HepG2 (cell line): ENCODE results near the gene ZIC2. TPM values are rescaled to one million over a fixed set of nuclear protein-coding genes. Genes with fewer than 3 reads are reported as not detected.

Experiments used
- ATAC-seq: fragments of 200-7000 bp; cut with Tn5 transposase; 3 replicates; pipeline ENCODE4 v1.9.1; 2020; ENCODE audit warnings: mild to moderate bottlenecking, moderate library complexity
- BruUV-seq: library from RNA; stranded (reverse); fragments of 400-500 nt; replicated peaks from 2 replicates; lab custom pipeline; 2021; lab: Mats Ljungman, UMichigan
- CTCF ChIA-PET: fragments of 300-600 bp; formaldehyde crosslinking; extraction: SDS; loops from one replicate; lab custom pipeline; 2021; ENCODE audit warnings: low total read pairs, inconsistent platforms, low intra/inter-chr PET ratio; lab: Yijun Ruan, JAX
- POLR2A ChIA-PET: fragments of 350-600 bp; sonication (Branson Sonifier 250); formaldehyde crosslinking; loops from one replicate; lab custom pipeline; 2020; ENCODE audit warnings: antibody characterized with exemption, inconsistent platforms; lab: Yijun Ruan, JAX
- DNase-seq: peaks from one replicate; pipeline ENCODE4 v3.0.0-alpha.2; 2015; ENCODE audit warnings: low spot score
- FAIRE-seq: peaks from 3 replicates; lab custom pipeline; 2011; peaks lifted over from hg19 to GRCh38; lab: Jason Lieb, UNC
- H2AFZ ChIP-seq: one replicate; pipeline ENCODE4 v1.6.1; 2011; ENCODE audit warnings: low read length, inconsistent platforms
- H3K27ac ChIP-seq: fragments of 300-600 bp; 3 replicates; pipeline ENCODE4 v1.8.0; 2011; ENCODE audit warnings: mixed run types, mild to moderate bottlenecking, mixed read lengths, low read length, inconsistent platforms; ENCODE audit not compliant: insufficient read depth; ENCODE audit errors: extremely low read length
- H3K27me3 ChIP-seq, 2 experiments: fragments of 200-600 bp in 1 of 2; 2 replicates in 1 of 2; 3 replicates in 1 of 2; pipeline versions ENCODE4 v1.6.0 to v1.8.0; 2011; ENCODE audit warnings: low read length in 2 of 2, mild to moderate bottlenecking in 2 of 2, moderate library complexity in 2 of 2, inconsistent platforms in 1 of 2; ENCODE audit not compliant: insufficient read depth in 2 of 2, control insufficient read depth in 1 of 2
- H3K36me3 ChIP-seq, 2 experiments: fragments of 200-600 bp in 1 of 2; replicated peaks in 1 of 2; 2 replicates in 1 of 2; 3 replicates in 1 of 2; pipeline versions ENCODE4 v1.5.1 to v1.8.0; 2011; ENCODE audit warnings: low read length in 2 of 2, inconsistent platforms in 1 of 2; ENCODE audit not compliant: insufficient read depth in 2 of 2, control insufficient read depth in 1 of 2
- H3K4me1 ChIP-seq: 2 replicates; pipeline ENCODE4 v1.5.1; 2012; ENCODE audit warnings: low read length, inconsistent platforms; ENCODE audit not compliant: insufficient read depth
- H3K4me2 ChIP-seq: 2 replicates; pipeline ENCODE4 v1.6.0; 2011; ENCODE audit warnings: low read depth, low read length, inconsistent platforms
- H3K4me3 ChIP-seq, 3 experiments: fragments of 200-600 bp in 1 of 3; sonication (generic), shearing (Covaris generic) in 1 of 3; replicated peaks in 1 of 3; 2 replicates each; pipeline ENCODE4 v1.5.1; 2011 to 2016; ENCODE audit warnings: low read length in 3 of 3, inconsistent platforms in 2 of 3, low read depth in 2 of 3, mild to moderate bottlenecking in 2 of 3, control low read depth in 1 of 3, mixed read lengths in 1 of 3; ENCODE audit not compliant: insufficient read depth in 1 of 3
- H3K79me2 ChIP-seq: one replicate; pipeline ENCODE4 v1.6.1; 2011; ENCODE audit warnings: low read length, inconsistent platforms; ENCODE audit not compliant: insufficient read depth
- H3K9ac ChIP-seq: 2 replicates; pipeline ENCODE4 v1.6.0; 2011; ENCODE audit warnings: mild to moderate bottlenecking, low read depth, low read length, inconsistent platforms; ENCODE audit not compliant: insufficient read depth
- H3K9me3 ChIP-seq: 2 replicates; pipeline ENCODE4 v1.5.1; 2012; ENCODE audit warnings: mild to moderate bottlenecking, low read length
- H4K20me1 ChIP-seq: 2 replicates; pipeline ENCODE4 v1.6.0; 2011; ENCODE audit warnings: inconsistent platforms, mild to moderate bottlenecking, low read length, moderate library complexity; ENCODE audit not compliant: insufficient read depth
- ZBTB33 ChIP-seq: sonication (generic); formaldehyde crosslinking; IDR thresholded peaks from 2 replicates; pipeline ENCODE4 v1.4.0; 2020; ENCODE audit warnings: missing genetic modification reagents
- ZHX1 ChIP-seq: sonication (generic); formaldehyde crosslinking; IDR thresholded peaks from 2 replicates; pipeline ENCODE4 v1.8.1; 2022; ENCODE audit warnings: low read depth, mild to moderate bottlenecking, missing genetic modification reagents
- WGBS: methylation state at CpG from one replicate; pipeline ENCODE4 v1.1.6; 2017; ENCODE audit warnings: low lambda C conversion rate; 5-methylcytosine and 5-hydroxymethylcytosine counted together
- in situ Hi-C: cut with HindIII; loops from 2 replicates; pipeline ENCODE4 v1.10.0; 2017; ENCODE audit warnings: low pct_unique_long_range_greater_than_20kb; ENCODE audit not compliant: extremely low pct_ligation_motif_present
- intact Hi-C: fragments of 100-400 bp; cut with micrococcal nuclease; formaldehyde crosslinking; loops from one replicate; pipeline ENCODE4 v1.10.0; 2022; ENCODE audit not compliant: unreplicated experiment
- polyA plus RNA-seq, 8 experiments: library from polyadenylated mRNA; depleted of rRNA in 3 of 8; stranded (reverse) in 7 of 8; unstranded in 1 of 8; fragments of >200 nt; fragmentation: Illumina TruSeq in 4 of 8; extraction: Trizol in 4 of 8; gene quantifications; 2 replicates each; pipeline versions ENCODE4 v1.2.1 to v1.2.3, GENCODE V29; 2011 to 2016; ENCODE audit warnings: low read depth in 4 of 8, missing spikeins in 1 of 8, mixed read lengths in 1 of 8; ENCODE audit not compliant: insufficient read depth in 1 of 8
- total RNA-seq, 5 experiments: library from RNA; depleted of rRNA; stranded (reverse); fragments of >200 nt; fragmentation: Illumina TruSeq; extraction: Trizol; gene quantifications; 2 replicates each; pipeline ENCODE4 v1.2.3, GENCODE V29; 2016; ENCODE audit warnings: low read depth in 1 of 5

Gene ZIC2
- total and polyA plus RNA-seq, 2 of the 13 experiments (the other 11 are each of a cell fraction or from before 2014, with no cell fraction given), result 0.13 TPM; not detected in 1

GRCh38 chr13:99991828-99992775 lies 10.5 kb downstream of the ZIC2 start:
- WGBS, result 42% methylated on average over 28 of the region's 36 CpGs
- Histone ChIP-seq H4K20me1 (no peaks in the 10 kb centered on the region), H3K4me2 (no peak overlapping the region)

More at GRCh38 chr13:99991828-99992775, 10.5 kb downstream of the ZIC2 start:
- no peak overlapping the region for H3K4me3 ChIP-seq
- no peak for ATAC-seq
- peaks cover 17% of the 10 kb centered on the region for H3K4me1 ChIP-seq
- ChIA-PET CTCF (no interaction called here), POLR2A (interaction anchor here (1.1 kb wide), 1 partner anchor 9 kb away, joined by 3 read pairs; no protein-coding TSS in a partner anchor)
- H3K9me3 ChIP-seq, result no peaks in the 10 kb centered on the region
- TF ChIP-seq ZHX1 (CRISPR knock-in tag), result no peak
- peak; percentile 96 for TF ChIP-seq ZBTB33 (CRISPR knock-in tag)
- no peaks in the 10 kb centered on the region for H3K79me2 ChIP-seq
- peaks cover 4 to 53% of the 10 kb centered on the region in 2 experiments; a peak in 4 of 5 replicates for H3K27me3 ChIP-seq
- no peak overlapping the region for H3K9ac ChIP-seq
- no peaks in the 10 kb centered on the region for H3K36me3 ChIP-seq
- BruUV-seq, result no TSS peak
- no peak for DNase-seq
- H2AFZ ChIP-seq, result no peak overlapping the region
- FAIRE-seq, result no peak
- H3K27ac ChIP-seq, result no peak overlapping the region
- intact Hi-C loops, result no loop called here
- in situ Hi-C loops, result no loop called here
